HepG2 (cell line): ENCODE data around the gene JUND. TPM values are rescaled to one million over a fixed set of nuclear protein-coding genes. Genes with fewer than 3 reads are reported as not detected.

Experiments
- ATF2 ChIP-seq: sonication (generic); formaldehyde crosslinking; IDR thresholded peaks from 2 replicates; pipeline ENCODE4 v1.4.0; 2020; ENCODE audit warnings: missing genetic modification reagents
- ATF7 ChIP-seq, 2 experiments: fragments of 450-650 bp in 1 of 2; sonication (generic) in 1 of 2; formaldehyde crosslinking in 1 of 2; IDR thresholded peaks; 2 replicates each; pipeline versions ENCODE4 v1.4.0 to v1.6.1; 2016 to 2020; ENCODE audit warnings: antibody characterized with exemption in 1 of 2, mild to moderate bottlenecking in 1 of 2, missing genetic modification reagents in 1 of 2
- ATRX ChIP-seq: sonication (generic); formaldehyde crosslinking; IDR thresholded peaks from 2 replicates; pipeline ENCODE4 v1.4.0; 2020; ENCODE audit warnings: missing genetic modification reagents, borderline replicate concordance
- BORCS8-MEF2B ChIP-seq: sonication (generic); formaldehyde crosslinking; IDR thresholded peaks from 2 replicates; pipeline ENCODE4 v1.8.0; 2022; ENCODE audit warnings: mild to moderate bottlenecking, missing genetic modification reagents
- CCAR2 ChIP-seq: fragments of 200-400 bp; formaldehyde crosslinking; optimal IDR thresholded peaks from 2 replicates; pipeline ENCODE3; 2018; ENCODE audit warnings: low read depth, mild to moderate bottlenecking, low read length, moderate library complexity
- GATAD2A ChIP-seq: IDR thresholded peaks from 2 replicates; pipeline ENCODE4 v1.6.1; 2016
- HNF4A ChIP-seq: sonication (generic); formaldehyde crosslinking; IDR thresholded peaks from 2 replicates; pipeline ENCODE4 v1.4.0; 2020; ENCODE audit warnings: missing genetic modification reagents
- HNF4G ChIP-seq, 2 experiments: sonication (generic) in 1 of 2; formaldehyde crosslinking in 1 of 2; IDR thresholded peaks; 2 replicates each; pipeline versions ENCODE4 v1.4.0 to v1.6.1; 2011 to 2020; ENCODE audit warnings: borderline replicate concordance in 2 of 2, low read depth in 2 of 2, mild to moderate bottlenecking in 2 of 2, low read length in 1 of 2, missing genetic modification reagents in 1 of 2, moderate library complexity in 1 of 2
- HOXA5 ChIP-seq: sonication (generic); formaldehyde crosslinking; IDR thresholded peaks from 2 replicates; pipeline ENCODE4 v1.4.0; 2020; ENCODE audit warnings: missing genetic modification reagents
- MAX ChIP-seq: IDR thresholded peaks from 2 replicates; pipeline ENCODE4 v1.6.1; 2012; ENCODE audit warnings: inconsistent platforms
- SALL2 ChIP-seq: sonication (generic); formaldehyde crosslinking; IDR thresholded peaks from 2 replicates; pipeline ENCODE4 v1.8.1; 2023; ENCODE audit warnings: mild to moderate bottlenecking, missing genetic modification reagents, inconsistent platforms
- SRSF4 ChIP-seq: fragments of 200-400 bp; formaldehyde crosslinking; IDR thresholded peaks from one replicate; pipeline ENCODE4 v1.6.1; 2018; ENCODE audit warnings: mild to moderate bottlenecking, low read depth, low read length, moderate library complexity; ENCODE audit not compliant: poor library complexity, severe bottlenecking
- TBL1XR1 ChIP-seq: fragments of 150-350 bp; IDR thresholded peaks from 2 replicates; pipeline ENCODE4 v1.6.1; 2014; ENCODE audit warnings: borderline replicate concordance, low read length; ENCODE audit not compliant: partially characterized antibody
- XRCC5 ChIP-seq: fragments of 200-400 bp; formaldehyde crosslinking; optimal IDR thresholded peaks from 2 replicates; pipeline ENCODE3; 2017; ENCODE audit warnings: mild to moderate bottlenecking, low read length
- ZBTB14 ChIP-seq: sonication (generic); formaldehyde crosslinking; IDR thresholded peaks from 2 replicates; pipeline ENCODE4 v1.4.0; 2020; ENCODE audit warnings: missing genetic modification reagents
- ZNF121 ChIP-seq: sonication (generic); formaldehyde crosslinking; IDR thresholded peaks from 2 replicates; pipeline ENCODE4 v1.5.0; 2020; ENCODE audit warnings: mild to moderate bottlenecking, missing genetic modification reagents
- ZNF441 ChIP-seq: sonication (generic); formaldehyde crosslinking; IDR thresholded peaks from 2 replicates; pipeline ENCODE4 v1.7.0; 2021; ENCODE audit warnings: missing genetic modification reagents, borderline replicate concordance
- ZNF704 ChIP-seq: sonication (generic); formaldehyde crosslinking; IDR thresholded peaks from 2 replicates; pipeline ENCODE4 v1.8.1; 2023; ENCODE audit warnings: mild to moderate bottlenecking, inconsistent platforms, moderate library complexity, missing genetic modification reagents, borderline replicate concordance
- ZNF737 ChIP-seq: sonication (generic); formaldehyde crosslinking; IDR thresholded peaks from 2 replicates; pipeline ENCODE4 v1.5.0; 2020; ENCODE audit warnings: missing genetic modification reagents, mild to moderate bottlenecking, borderline replicate concordance
- polyA plus RNA-seq, 8 experiments: library from polyadenylated mRNA; depleted of rRNA in 3 of 8; stranded (reverse) in 7 of 8; unstranded in 1 of 8; fragments of >200 nt; fragmentation: Illumina TruSeq in 4 of 8; extraction: Trizol in 4 of 8; gene quantifications; 2 replicates each; pipeline versions ENCODE4 v1.2.1 to v1.2.3, GENCODE V29; 2011 to 2016; ENCODE audit warnings: low read depth in 4 of 8, missing spikeins in 1 of 8, mixed read lengths in 1 of 8; ENCODE audit not compliant: insufficient read depth in 1 of 8
- total RNA-seq, 5 experiments: library from RNA; depleted of rRNA; stranded (reverse); fragments of >200 nt; fragmentation: Illumina TruSeq; extraction: Trizol; gene quantifications; 2 replicates each; pipeline ENCODE4 v1.2.3, GENCODE V29; 2016; ENCODE audit warnings: low read depth in 1 of 5
- TF ChIP-seq, protein P1 (sequence below): sonication (generic); formaldehyde crosslinking; IDR thresholded peaks from 2 replicates; pipeline ENCODE4 v1.8.0; 2022; ENCODE audit warnings: mild to moderate bottlenecking, missing genetic modification reagents
- TF ChIP-seq, protein P2 (sequence below): IDR thresholded peaks from 2 replicates; pipeline ENCODE4 v1.6.1; 2016; ENCODE audit warnings: low read depth, control low read depth

The JUND gene
- total and polyA plus RNA-seq, 2 of the 13 experiments (the other 11 are each of a cell fraction or from before 2014, with no cell fraction given), result 41.2 to 59.8 TPM

DNA sequence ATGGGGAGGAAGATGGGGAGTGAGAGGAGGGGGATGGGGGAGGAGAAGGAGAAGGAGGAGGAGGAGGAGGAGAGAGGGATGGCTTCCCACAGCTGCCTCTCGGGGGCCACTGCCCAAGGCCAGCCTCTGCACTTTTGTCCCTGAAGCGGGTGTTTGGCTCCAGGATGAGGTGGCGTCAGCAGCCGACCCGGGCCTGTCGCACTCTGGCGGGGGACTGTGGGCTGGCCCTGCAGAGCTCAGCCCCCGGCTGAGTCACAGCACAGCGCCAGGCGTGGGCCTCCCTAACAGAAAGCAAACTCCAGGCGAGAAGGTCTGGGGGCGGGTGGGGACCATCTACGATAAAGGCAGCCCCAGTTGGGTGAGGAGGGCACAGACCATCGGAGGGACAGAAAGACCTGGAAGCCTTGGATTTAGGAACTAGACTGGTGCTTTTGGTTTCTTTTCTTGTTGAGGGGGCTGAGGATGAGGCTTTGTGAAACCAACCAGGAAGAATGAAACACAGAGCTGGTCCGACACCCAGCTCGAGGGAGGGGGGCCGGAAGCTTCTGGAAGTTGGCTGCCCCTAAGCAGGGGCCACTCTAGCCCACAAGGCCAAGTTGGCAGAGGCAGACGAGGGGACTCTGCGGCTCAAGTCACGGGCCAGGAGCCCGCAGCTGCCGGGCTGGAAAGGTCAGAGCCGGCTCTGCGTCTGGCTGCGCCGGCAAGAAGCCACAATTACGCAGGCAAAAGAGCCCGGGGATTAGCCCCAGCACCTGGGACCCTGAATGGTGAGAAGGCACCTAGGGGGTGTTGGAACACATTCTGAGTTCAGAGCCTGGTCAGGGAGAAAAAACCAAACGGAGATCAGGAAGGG, 23.3 kb upstream of the JUND start (continued):
- TF ChIP-seq ZBTB14 (no peak), XRCC5 (peak; percentile 8), ZNF704 (no peak), BORCS8-MEF2B (CRISPR knock-in tag) (peak; percentile 56), MAX (peak; percentile 66), SRSF4 (no peak), ZNF737 (CRISPR knock-in tag) (no peak), TBL1XR1 (no peak), ZNF121 (0 out of 2 replicates have a peak, but pooled peaks have one; percentile 16), GATAD2A (CRISPR knock-in tag) (peak; percentile 71), HNF4A (CRISPR knock-in tag) (peak; percentile 20; the same call in 1 of the 2 replicates), ZNF441 (CRISPR knock-in tag) (peak; percentile 66), ATF7 (IDR thresholded peaks at IDR 0.05) (no peak), ATF7 (CRISPR knock-in tag; IDR thresholded peaks at IDR 0.05) (peak; percentile 66; the same call in 1 of the 2 replicates), SALL2 (CRISPR knock-in tag) (no peak), ATRX (CRISPR knock-in tag) (no peak), HOXA5 (CRISPR knock-in tag) (no peak), HNF4G (IDR thresholded peaks at IDR 0.05; ENCODE audit: borderline replicate concordance, low read depth, low read length) (peak; percentile 50; the same call in 1 of the 2 replicates), HNF4G (CRISPR knock-in tag; IDR thresholded peaks at IDR 0.05; ENCODE audit: borderline replicate concordance, low read depth) (no peak), ATF2 (CRISPR knock-in tag) (peak; percentile 64; the same call in 1 of the 2 replicates), CCAR2 (no peak)
- TF ChIP-seq, protein P1, sequence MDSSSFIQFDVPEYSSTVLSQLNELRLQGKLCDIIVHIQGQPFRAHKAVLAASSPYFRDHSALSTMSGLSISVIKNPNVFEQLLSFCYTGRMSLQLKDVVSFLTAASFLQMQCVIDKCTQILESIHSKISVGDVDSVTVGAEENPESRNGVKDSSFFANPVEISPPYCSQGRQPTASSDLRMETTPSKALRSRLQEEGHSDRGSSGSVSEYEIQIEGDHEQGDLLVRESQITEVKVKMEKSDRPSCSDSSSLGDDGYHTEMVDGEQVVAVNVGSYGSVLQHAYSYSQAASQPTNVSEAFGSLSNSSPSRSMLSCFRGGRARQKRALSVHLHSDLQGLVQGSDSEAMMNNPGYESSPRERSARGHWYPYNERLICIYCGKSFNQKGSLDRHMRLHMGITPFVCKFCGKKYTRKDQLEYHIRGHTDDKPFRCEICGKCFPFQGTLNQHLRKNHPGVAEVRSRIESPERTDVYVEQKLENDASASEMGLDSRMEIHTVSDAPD (CRISPR knock-in tag), result no peak
- TF ChIP-seq, protein P2, sequence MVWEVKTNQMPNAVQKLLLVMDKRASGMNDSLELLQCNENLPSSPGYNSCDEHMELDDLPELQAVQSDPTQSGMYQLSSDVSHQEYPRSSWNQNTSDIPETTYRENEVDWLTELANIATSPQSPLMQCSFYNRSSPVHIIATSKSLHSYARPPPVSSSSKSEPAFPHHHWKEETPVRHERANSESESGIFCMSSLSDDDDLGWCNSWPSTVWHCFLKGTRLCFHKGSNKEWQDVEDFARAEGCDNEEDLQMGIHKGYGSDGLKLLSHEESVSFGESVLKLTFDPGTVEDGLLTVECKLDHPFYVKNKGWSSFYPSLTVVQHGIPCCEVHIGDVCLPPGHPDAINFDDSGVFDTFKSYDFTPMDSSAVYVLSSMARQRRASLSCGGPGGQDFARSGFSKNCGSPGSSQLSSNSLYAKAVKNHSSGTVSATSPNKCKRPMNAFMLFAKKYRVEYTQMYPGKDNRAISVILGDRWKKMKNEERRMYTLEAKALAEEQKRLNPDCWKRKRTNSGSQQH, result peak; percentile 51; the same call in 1 of the 2 replicates
